ENCODE results near the gene EMP3. TPM values are rescaled to one million over a fixed set of nuclear protein-coding genes. Genes with fewer than 3 reads are reported as not detected.
A peak's percentile ranks its signal among the peaks of the same experiment; 100 is the strongest.

EMP3 gene
- total RNA-seq, 1 experiment from 2014 or later = 8.9 TPM

GRCh38 chr19:48332662-48333466 is 7.5 kb downstream of the EMP3 start:
- Mint-ChIP-seq H3K4me1 (peaks cover 30% of the 10 kb centered on the region), H3K4me3 (peak overlapping the region; percentile 84), H3K27me3 (ENCODE audit: low read depth) (peaks cover 11% of the 10 kb centered on the region), H3K9me3 (peaks cover 7% of the 10 kb centered on the region), H3K36me3 (no peaks in the 10 kb centered on the region), H3K27ac (peak overlapping the region; percentile 97)
- ATAC-seq = peak; percentile 71
- TF ChIP-seq MLX (CRISPR knock-in tag; IDR thresholded peaks at IDR 0.05) (no peak), ARID4B (CRISPR knock-in tag; IDR thresholded peaks at IDR 0.05; ENCODE audit: borderline replicate concordance) (no peak), FOXP1 (CRISPR knock-in tag; IDR thresholded peaks at IDR 0.05; ENCODE audit: borderline replicate concordance) (no peak), SP1 (CRISPR knock-in tag; conservative IDR thresholded peaks at IDR 0.05) (peak; percentile 61), FOXP4 (CRISPR knock-in tag; IDR thresholded peaks at IDR 0.05) (no peak), FOXK1 (CRISPR knock-in tag; IDR thresholded peaks at IDR 0.05) (peak; percentile 25; the same call in 1 of the 2 replicates), PREB (CRISPR knock-in tag; IDR thresholded peaks at IDR 0.05; ENCODE audit: borderline replicate concordance) (no peak), NFYB (CRISPR knock-in tag; conservative IDR thresholded peaks at IDR 0.05; ENCODE audit: low read depth) (peak; percentile 75), SMAD3 (CRISPR knock-in tag; IDR thresholded peaks at IDR 0.05; ENCODE audit: borderline replicate concordance) (no peak), ZNF232 (CRISPR knock-in tag; IDR thresholded peaks at IDR 0.05) (no peak), USF1 (CRISPR knock-in tag; IDR thresholded peaks at IDR 0.05) (no peak), ESRRA (CRISPR knock-in tag; IDR thresholded peaks at IDR 0.05; ENCODE audit: borderline replicate concordance) (no peak)
- peak; percentile 73 for DNase-seq (ENCODE audit: low spot score)
- CTCF ChIA-PET = interaction anchor here (0.5 to 10.2 kb wide), 31 partner anchors 12 to 294 kb away, joined by 3 to 404 read pairs (median 6); partner anchors contain the start of genes EMP3, GRIN2D, GRWD1 and KDELR1
- POLR2A ChIA-PET = interaction anchor here (0.8 to 2.5 kb wide), 5 partner anchors 8 to 58 kb away, joined by 3 to 16 read pairs (median 6); partner anchors contain the start of genes EMP3, KDELR1, SYNGR4 and TMEM143

All from WTC11 (cell line).